Muscle of leg (tissue), 11 donors: ENCODE data around the gene N4BP2. TPM values are rescaled to one million over a fixed set of nuclear protein-coding genes. Genes with fewer than 3 reads are reported as not detected.
A peak's percentile ranks its signal among the peaks of the same experiment; 100 is the strongest.
"Not testable (repeated sequence)": the region's sequence is repeated elsewhere in the genome, so short reads cannot be mapped to it uniquely, and the experiment has no call there.

Experiments used
- DNase-seq: peaks from one replicate; pipeline ENCODE4 v3.0.0; 2013
- H3K27ac ChIP-seq: one replicate; pipeline ENCODE4 v1.5.1; 2013; ENCODE audit warnings: mild to moderate bottlenecking, low read length, control low read depth
- H3K27me3 ChIP-seq: one replicate; pipeline ENCODE4 v1.6.1; 2013; ENCODE audit warnings: low read length; ENCODE audit not compliant: control insufficient read depth, insufficient read depth
- H3K36me3 ChIP-seq: one replicate; pipeline ENCODE4 v1.6.1; 2013; ENCODE audit warnings: low read length; ENCODE audit not compliant: control insufficient read depth, insufficient read depth
- H3K4me1 ChIP-seq: one replicate; pipeline ENCODE4 v1.6.1; 2013; ENCODE audit warnings: low read length; ENCODE audit not compliant: control insufficient read depth, insufficient read depth
- H3K4me3 ChIP-seq: one replicate; pipeline ENCODE4 v1.5.1; 2013; ENCODE audit warnings: low read length, control low read depth
- H3K9me3 ChIP-seq: replicated peaks from 2 replicates; pipeline ENCODE4 v1.6.1; 2013; ENCODE audit warnings: low read depth, low read length; ENCODE audit not compliant: control insufficient read depth
- WGBS: methylation state at CpG from one replicate; pipeline ENCODE4 v1.1.5; 2013; ENCODE audit warnings: missing lambda C conversion rate; ENCODE audit not compliant: insufficient coverage; 5-methylcytosine and 5-hydroxymethylcytosine counted together
- polyA plus RNA-seq, 8 donors: library from polyadenylated mRNA; unstranded; fragments of 120-200 nt; gene quantifications; one replicate each; pipeline versions ENCODE4 v1.2.1 to v1.2.3, GENCODE V29; 2013; ENCODE audit warnings: inconsistent platforms in 1 of 8, low replicate concordance in 1 of 8; ENCODE audit not compliant: insufficient read length in 8 of 8, insufficient read depth in 1 of 8
- total RNA-seq: library from RNA; stranded (reverse); fragments of 120-200 nt; gene quantifications from one replicate; pipeline ENCODE4 v1.2.4, GENCODE V29; 2013

N4BP2 gene
- total and polyA plus RNA-seq, 9 donors = 6.0 to 18.9 (median 12.4) TPM

- Histone ChIP-seq H3K4me1 (no peaks in the 10 kb centered on the region), H3K36me3 (peaks cover 13% of the 10 kb centered on the region), H3K9me3 (no peaks in the 10 kb centered on the region), H3K27ac (no peak overlapping the region), H3K4me3 (no peak overlapping the region), H3K27me3 (no peaks in the 10 kb centered on the region)
- DNase-seq = no peak
- no CpG with 5 or more reads among the region's 2 CpGs for WGBS
Measured at GRCh38 chr4:40144716-40145115, 88.1 kb downstream of the N4BP2 start.

GRCh38 chr4:40147490-40147889 lies 90.8 kb downstream of the N4BP2 start:
- not testable (repeated sequence) for H3K4me3 ChIP-seq, DNase-seq, H3K27ac ChIP-seq, H3K4me1 ChIP-seq, H3K27me3 ChIP-seq, H3K9me3 ChIP-seq
- no CpG with 5 or more reads among the region's 31 CpGs for WGBS
- H3K36me3 ChIP-seq = peaks cover 13% of the 10 kb centered on the region

- DNase-seq = peak; percentile 58
- no CpG with 5 or more reads among the region's 3 CpGs for WGBS
- Histone ChIP-seq H3K4me3 (no peak overlapping the region), H3K27me3 (no peaks in the 10 kb centered on the region), H3K27ac (no peak overlapping the region), H3K9me3 (peaks cover 4% of the 10 kb centered on the region), H3K36me3 (no peaks in the 10 kb centered on the region), H3K4me1 (no peaks in the 10 kb centered on the region)
Measured at GRCh38 chr4:40149960-40150385, 93.3 kb downstream of the N4BP2 start.

- peaks cover 4% of the 10 kb centered on the region for H3K9me3 ChIP-seq
- WGBS = 83% methylated on average over 1 of the region's 3 CpGs
- no peak for DNase-seq
Measured at GRCh38 chr4:40150932-40151331, 94.3 kb downstream of the N4BP2 start.

GRCh38 chr4:40152637-40153036 lies 96.0 kb downstream of the N4BP2 start:
- H3K9me3 ChIP-seq = peaks cover 4% of the 10 kb centered on the region
- no CpG with 5 or more reads among the region's 4 CpGs for WGBS

More at GRCh38 chr4:40150932-40151331, 94.3 kb downstream of the N4BP2 start:
- Histone ChIP-seq H3K27me3 (no peaks in the 10 kb centered on the region), H3K4me1 (no peaks in the 10 kb centered on the region), H3K36me3 (no peaks in the 10 kb centered on the region), H3K4me3 (no peak overlapping the region), H3K27ac (no peak overlapping the region)

GRCh38 chr4:40157436-40157835 lies 100.8 kb downstream of the N4BP2 start:
- no peak for DNase-seq
- H3K9me3 ChIP-seq = no peaks in the 10 kb centered on the region
- H3K4me3 ChIP-seq = no peak overlapping the region
- no peaks in the 10 kb centered on the region for H3K4me1 ChIP-seq
- no peaks in the 10 kb centered on the region for H3K27me3 ChIP-seq
- no peak overlapping the region for H3K27ac ChIP-seq
- H3K36me3 ChIP-seq = peaks cover 4% of the 10 kb centered on the region
- WGBS = no CpG with 5 or more reads among the region's 4 CpGs

More at GRCh38 chr4:40152637-40153036, 96.0 kb downstream of the N4BP2 start:
- no peak for DNase-seq
- Histone ChIP-seq H3K27ac (no peak overlapping the region), H3K4me3 (no peak overlapping the region), H3K27me3 (no peaks in the 10 kb centered on the region), H3K4me1 (no peaks in the 10 kb centered on the region), H3K36me3 (no peaks in the 10 kb centered on the region)

GRCh38 chr4:40160258-40160657 lies 103.6 kb downstream of the N4BP2 start:
- no peak overlapping the region for H3K4me3 ChIP-seq
- H3K36me3 ChIP-seq = peaks cover 4% of the 10 kb centered on the region
- no peaks in the 10 kb centered on the region for H3K4me1 ChIP-seq
- H3K9me3 ChIP-seq = no peaks in the 10 kb centered on the region
- no peak for DNase-seq
- 60% methylated on average over 1 of the region's 9 CpGs for WGBS
- H3K27me3 ChIP-seq = no peaks in the 10 kb centered on the region
- no peak overlapping the region for H3K27ac ChIP-seq

GRCh38 chr4:40164459-40164858 lies 107.8 kb downstream of the N4BP2 start:
- Histone ChIP-seq H3K36me3 (peaks cover 2% of the 10 kb centered on the region), H3K27me3 (no peaks in the 10 kb centered on the region), H3K4me3 (no peak overlapping the region), H3K4me1 (no peaks in the 10 kb centered on the region), H3K27ac (no peak overlapping the region), H3K9me3 (peaks cover 9% of the 10 kb centered on the region)
- DNase-seq = no peak
- WGBS = no CpG with 5 or more reads among the region's 3 CpGs

GRCh38 chr4:40165916-40166315 lies 109.3 kb downstream of the N4BP2 start:
- H3K4me1 ChIP-seq = no peaks in the 10 kb centered on the region
- peaks cover 9% of the 10 kb centered on the region for H3K9me3 ChIP-seq
- H3K27me3 ChIP-seq = no peaks in the 10 kb centered on the region
- H3K36me3 ChIP-seq = peaks cover 2% of the 10 kb centered on the region
- WGBS = no CpG with 5 or more reads among the region's 1 CpG
- H3K27ac ChIP-seq = no peak overlapping the region
- DNase-seq = no peak
- no peak overlapping the region for H3K4me3 ChIP-seq

- H3K4me1 ChIP-seq = no peaks in the 10 kb centered on the region
- H3K9me3 ChIP-seq = peaks cover 9% of the 10 kb centered on the region
- H3K27me3 ChIP-seq = no peaks in the 10 kb centered on the region
- DNase-seq = no peak
- no peak overlapping the region for H3K27ac ChIP-seq
- H3K4me3 ChIP-seq = no peak overlapping the region
- H3K36me3 ChIP-seq = no peaks in the 10 kb centered on the region
Measured at GRCh38 chr4:40168070-40168469, 111.4 kb downstream of the N4BP2 start.

- no peak for DNase-seq
- Histone ChIP-seq H3K36me3 (no peaks in the 10 kb centered on the region), H3K27ac (no peak overlapping the region), H3K27me3 (no peaks in the 10 kb centered on the region), H3K4me1 (no peaks in the 10 kb centered on the region), H3K9me3 (peaks cover 9% of the 10 kb centered on the region), H3K4me3 (no peak overlapping the region)
Measured at GRCh38 chr4:40170588-40170987, 113.9 kb downstream of the N4BP2 start.
